Activated CD4-positive, alpha-beta T cell treated with anti-CD3 and anti-CD28 coated beads, Interleukin-2, amount 50 U/mL, for 1 hour (primary cell): ENCODE data around the gene ASIC3.
A peak's percentile ranks its signal among the peaks of the same experiment; 100 is the strongest.
"Not testable (repeated sequence)": the region's sequence is repeated elsewhere in the genome, so short reads cannot be mapped to it uniquely, and the experiment has no call there.

Experiments
- DNase-seq: peaks from one replicate; pipeline ENCODE4 v3.0.0-alpha.2; 2020

ASIC3 gene

GRCh38 chr7:151047976-151048815, at the start of gene ASIC3:
TSS of gene ASIC3 (plus strand) at chr7:151048531. CDS start at chr7:151048886, 355 bp downstream.
- DNase-seq = no peak

- no peak for DNase-seq
These were observed 49.3 kb upstream of the ASIC3 start for GRCh38 chr7:150999001-150999400.

GRCh38 chr7:150999497-151000230, 48.7 kb upstream of the ASIC3 start:
- no peak for DNase-seq

GRCh38 chr7:151000897-151001495, 47.3 kb upstream of the ASIC3 start:
- no peak for DNase-seq

GRCh38 chr7:151001546-151001945, 46.8 kb upstream of the ASIC3 start:
- no peak for DNase-seq

- no peak for DNase-seq
These were observed 44.8 kb upstream of the ASIC3 start for GRCh38 chr7:151003572-151003971.

GRCh38 chr7:151005566-151005965, 42.8 kb upstream of the ASIC3 start:
- DNase-seq = no peak

- DNase-seq = no peak
These were observed 41.6 kb upstream of the ASIC3 start for GRCh38 chr7:151006590-151007300.

- no peak for DNase-seq
These were observed 40.8 kb upstream of the ASIC3 start for GRCh38 chr7:151007469-151007898.

- no peak for DNase-seq
These were observed 40.2 kb upstream of the ASIC3 start for GRCh38 chr7:151008143-151008510.

- peak; percentile 74 for DNase-seq
These were observed 39.6 kb upstream of the ASIC3 start for GRCh38 chr7:151008511-151009323.

- no peak for DNase-seq
These were observed 38.8 kb upstream of the ASIC3 start for GRCh38 chr7:151009327-151010036.

- no peak for DNase-seq
These were observed 38.4 kb upstream of the ASIC3 start for GRCh38 chr7:151010037-151010306.

GRCh38 chr7:151010307-151011096, 37.8 kb upstream of the ASIC3 start:
- peak; percentile 43 for DNase-seq

GRCh38 chr7:151011097-151011409, 37.3 kb upstream of the ASIC3 start:
- DNase-seq = no peak

GRCh38 chr7:151011616-151012015, 36.7 kb upstream of the ASIC3 start:
- not testable (repeated sequence) for DNase-seq

- no peak for DNase-seq
These were observed 36.2 kb upstream of the ASIC3 start for GRCh38 chr7:151012031-151012692.

- no peak for DNase-seq
These were observed 35.4 kb upstream of the ASIC3 start for GRCh38 chr7:151012911-151013347.

GRCh38 chr7:151013356-151013732, 35.0 kb upstream of the ASIC3 start:
- DNase-seq = no peak

- DNase-seq = peak; percentile 92
These were observed 34.4 kb upstream of the ASIC3 start for GRCh38 chr7:151013733-151014497.
